Stomach (tissue), 4 donors: Measurements from ENCODE around the gene C2orf92.

Experiments used
- POLR2A ChIP-seq, 4 donors: fragments of 450-650 bp; IDR thresholded peaks; one replicate each; pipeline ENCODE4 v1.6.1; 2016; ENCODE audit warnings: antibody characterized with exemption in 4 of 4, control low read depth in 2 of 4, mild to moderate bottlenecking in 1 of 4, moderate library complexity in 1 of 4
- POLR2AphosphoS5 ChIP-seq, 3 donors: sonication (generic); formaldehyde crosslinking; IDR thresholded peaks; one replicate each; pipeline ENCODE4 v1.6.1; 2016; ENCODE audit warnings: antibody characterized with exemption in 3 of 3
- TF ChIP-seq, protein P1 (sequence below), 7 experiments: fragments of 450-650 bp in 4 of 7; fragments of 200-600 bp in 3 of 7; sonication (generic) in 3 of 7; IDR thresholded peaks; one replicate each; pipeline ENCODE4 v1.5.1; 2016 to 2019; ENCODE audit warnings: antibody characterized with exemption in 7 of 7, control low read depth in 2 of 7, mild to moderate bottlenecking in 1 of 7

DNA sequence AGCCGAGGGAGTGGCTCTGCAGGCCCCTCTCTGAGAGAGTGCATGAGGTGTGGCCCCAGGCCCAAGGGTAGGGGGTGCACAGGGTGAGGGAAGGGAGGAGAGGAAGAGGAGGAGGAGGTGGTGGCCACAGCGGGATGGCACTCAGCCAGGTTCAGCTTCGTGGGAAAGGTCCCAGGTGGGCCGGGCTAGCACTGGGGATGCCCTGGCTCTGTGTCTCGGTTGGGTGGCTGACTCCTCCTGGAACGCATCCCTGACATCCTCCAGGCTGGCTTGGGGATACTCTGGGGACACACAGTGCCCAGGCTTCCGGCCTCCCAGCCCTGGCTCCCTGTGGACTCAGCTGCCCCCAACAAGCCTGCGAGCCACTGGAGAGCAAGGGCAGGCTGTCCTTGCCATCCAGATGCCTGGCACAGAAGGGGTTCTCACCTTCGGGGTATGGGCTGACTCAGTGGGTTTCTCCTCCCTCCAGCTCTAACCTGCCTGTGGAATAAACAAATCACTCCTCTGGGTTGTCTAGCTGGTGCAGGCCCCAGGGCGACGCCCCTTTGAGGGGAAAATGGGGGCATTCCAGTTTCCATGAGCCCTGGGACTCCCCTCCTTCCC is 43.3 kb downstream of the C2orf92 start:
- TF ChIP-seq, protein P1, sequence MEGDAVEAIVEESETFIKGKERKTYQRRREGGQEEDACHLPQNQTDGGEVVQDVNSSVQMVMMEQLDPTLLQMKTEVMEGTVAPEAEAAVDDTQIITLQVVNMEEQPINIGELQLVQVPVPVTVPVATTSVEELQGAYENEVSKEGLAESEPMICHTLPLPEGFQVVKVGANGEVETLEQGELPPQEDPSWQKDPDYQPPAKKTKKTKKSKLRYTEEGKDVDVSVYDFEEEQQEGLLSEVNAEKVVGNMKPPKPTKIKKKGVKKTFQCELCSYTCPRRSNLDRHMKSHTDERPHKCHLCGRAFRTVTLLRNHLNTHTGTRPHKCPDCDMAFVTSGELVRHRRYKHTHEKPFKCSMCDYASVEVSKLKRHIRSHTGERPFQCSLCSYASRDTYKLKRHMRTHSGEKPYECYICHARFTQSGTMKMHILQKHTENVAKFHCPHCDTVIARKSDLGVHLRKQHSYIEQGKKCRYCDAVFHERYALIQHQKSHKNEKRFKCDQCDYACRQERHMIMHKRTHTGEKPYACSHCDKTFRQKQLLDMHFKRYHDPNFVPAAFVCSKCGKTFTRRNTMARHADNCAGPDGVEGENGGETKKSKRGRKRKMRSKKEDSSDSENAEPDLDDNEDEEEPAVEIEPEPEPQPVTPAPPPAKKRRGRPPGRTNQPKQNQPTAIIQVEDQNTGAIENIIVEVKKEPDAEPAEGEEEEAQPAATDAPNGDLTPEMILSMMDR (IDR thresholded peaks at IDR 0.05) = no peak
- TF ChIP-seq POLR2AphosphoS5 (IDR thresholded peaks at IDR 0.05) = no peak
- no peak for TF ChIP-seq POLR2A (IDR thresholded peaks at IDR 0.05)
